Ramos (cell line): ENCODE data around the gene INSL3.
"Not testable (repeated sequence)": the region's sequence is repeated elsewhere in the genome, so short reads cannot be mapped to it uniquely, and the experiment has no call there.

ENCODE experiments used
- in situ Hi-C: fragments of 300-500 bp; cut with MboI; formaldehyde crosslinking; loops from one replicate; pipeline ENCODE4 v1.14.3; 2022; ENCODE audit warnings: low sequenced_read_pairs; ENCODE audit not compliant: unreplicated experiment

INSL3 gene

GRCh38 chr19:17826508-17827056, 5.3 kb upstream of the INSL3 start:
- in situ Hi-C loops: no loop called here

- in situ Hi-C loops: no loop called here
Measured at GRCh38 chr19:17824339-17824738, 3.0 kb upstream of the INSL3 start.

GRCh38 chr19:17817668-17818363, 3.5 kb downstream of the INSL3 start:
- in situ Hi-C loops: no loop called here

- in situ Hi-C loops: no loop called here
Measured at GRCh38 chr19:17812099-17812498, 9.2 kb downstream of the INSL3 start.

- in situ Hi-C loops: no loop called here
Measured at GRCh38 chr19:17811681-17812080, 9.6 kb downstream of the INSL3 start.

GRCh38 chr19:17811103-17811502, 10.2 kb downstream of the INSL3 start:
- in situ Hi-C loops: no loop called here

- in situ Hi-C loops: no loop called here
Measured at GRCh38 chr19:17807731-17808316, 13.5 kb downstream of the INSL3 start.

GRCh38 chr19:17806945-17807344, 14.4 kb downstream of the INSL3 start:
- in situ Hi-C loops: no loop called here

- in situ Hi-C loops: no loop called here
Measured at GRCh38 chr19:17805427-17805826, 15.9 kb downstream of the INSL3 start.

- in situ Hi-C loops: no loop called here
Measured at GRCh38 chr19:17803264-17803896, 17.9 kb downstream of the INSL3 start.

- in situ Hi-C loops: no loop called here
Measured at GRCh38 chr19:17802137-17802858, 19.0 kb downstream of the INSL3 start.

- in situ Hi-C loops: not testable (repeated sequence)
Measured at GRCh38 chr19:17798599-17798998, 22.7 kb downstream of the INSL3 start.

- in situ Hi-C loops: no loop called here
Measured at GRCh38 chr19:17797424-17798201, 23.7 kb downstream of the INSL3 start.

GRCh38 chr19:17796838-17797423, 24.4 kb downstream of the INSL3 start:
- in situ Hi-C loops: no loop called here

- in situ Hi-C loops: no loop called here
Measured at GRCh38 chr19:17796013-17796837, 25.1 kb downstream of the INSL3 start.

GRCh38 chr19:17795495-17795856, 25.8 kb downstream of the INSL3 start:
- in situ Hi-C loops: no loop called here

- in situ Hi-C loops: no loop called here
Measured at GRCh38 chr19:17794731-17795494, 26.4 kb downstream of the INSL3 start, which contains the start of gene B3GNT3. TSS of gene B3GNT3 (plus strand) at chr19:17795138. CDS start at chr19:17807808, 12,670 bp downstream.

- in situ Hi-C loops: no loop called here
Measured at GRCh38 chr19:17794412-17794730, 26.9 kb downstream of the INSL3 start.
